ACC112 (cell line): ENCODE results near the gene SEMA4D.
"Not testable (repeated sequence)": the region's sequence is repeated elsewhere in the genome, so short reads cannot be mapped to it uniquely, and the experiment has no call there.

ENCODE experiments used
- H2AFZ ChIP-seq: fragments of 200-600 bp; sonication (generic); one replicate; pipeline ENCODE4 v1.6.0; 2017; ENCODE audit warnings: antibody characterized with exemption, low read length; ENCODE audit not compliant: unreplicated experiment
- H3K27ac ChIP-seq: fragments of 200-600 bp; sonication (generic); 2 replicates; pipeline ENCODE4 v1.5.1; 2014; ENCODE audit warnings: low read depth, mild to moderate bottlenecking, antibody characterized with exemption, low read length, moderate library complexity
- H3K27me3 ChIP-seq: fragments of 200-600 bp; sonication (generic); 2 replicates; pipeline ENCODE4 v1.6.1; 2014; ENCODE audit warnings: mild to moderate bottlenecking, antibody characterized with exemption, low read length, moderate library complexity, mixed read lengths; ENCODE audit not compliant: insufficient read depth
- H3K36me3 ChIP-seq: fragments of 200-600 bp; sonication (generic); 2 replicates; pipeline ENCODE4 v1.6.1; 2016; ENCODE audit warnings: mild to moderate bottlenecking, antibody characterized with exemption, low read length, moderate library complexity, mixed read lengths; ENCODE audit not compliant: insufficient read depth
- H3K4me1 ChIP-seq: fragments of 200-600 bp; sonication (generic); one replicate; pipeline ENCODE4 v1.6.1; 2016; ENCODE audit warnings: low read length, mixed read lengths; ENCODE audit not compliant: insufficient read depth, unreplicated experiment, control insufficient read depth
- H3K4me3 ChIP-seq: fragments of 200-600 bp; sonication (generic); 2 replicates; pipeline ENCODE4 v1.5.1; 2014; ENCODE audit warnings: mild to moderate bottlenecking, low read depth, low read length
- H3K79me2 ChIP-seq: fragments of 200-600 bp; sonication (generic); one replicate; pipeline ENCODE4 v1.6.0; 2016; ENCODE audit warnings: low read length; ENCODE audit not compliant: control insufficient read depth, unreplicated experiment, insufficient read depth

Gene SEMA4D

GRCh38 chr9:89474939-89475338 is 23.0 kb downstream of the SEMA4D start:
- H3K27ac ChIP-seq, result no peak overlapping the region
- no peak overlapping the region for H3K4me3 ChIP-seq
- peaks cover 33% of the 10 kb centered on the region for H3K27me3 ChIP-seq
- no peaks in the 10 kb centered on the region for H3K36me3 ChIP-seq
- H2AFZ ChIP-seq, result no peak overlapping the region
- no peaks in the 10 kb centered on the region for H3K4me1 ChIP-seq
- no peaks in the 10 kb centered on the region for H3K79me2 ChIP-seq

- Histone ChIP-seq H3K36me3 (no peaks in the 10 kb centered on the region), H3K27me3 (peaks cover 41% of the 10 kb centered on the region), H3K4me3 (no peak overlapping the region), H3K79me2 (no peaks in the 10 kb centered on the region), H2AFZ (no peak overlapping the region), H3K27ac (no peak overlapping the region), H3K4me1 (no peaks in the 10 kb centered on the region)
Measured at GRCh38 chr9:89473762-89474469, 24.0 kb downstream of the SEMA4D start.

DNA sequence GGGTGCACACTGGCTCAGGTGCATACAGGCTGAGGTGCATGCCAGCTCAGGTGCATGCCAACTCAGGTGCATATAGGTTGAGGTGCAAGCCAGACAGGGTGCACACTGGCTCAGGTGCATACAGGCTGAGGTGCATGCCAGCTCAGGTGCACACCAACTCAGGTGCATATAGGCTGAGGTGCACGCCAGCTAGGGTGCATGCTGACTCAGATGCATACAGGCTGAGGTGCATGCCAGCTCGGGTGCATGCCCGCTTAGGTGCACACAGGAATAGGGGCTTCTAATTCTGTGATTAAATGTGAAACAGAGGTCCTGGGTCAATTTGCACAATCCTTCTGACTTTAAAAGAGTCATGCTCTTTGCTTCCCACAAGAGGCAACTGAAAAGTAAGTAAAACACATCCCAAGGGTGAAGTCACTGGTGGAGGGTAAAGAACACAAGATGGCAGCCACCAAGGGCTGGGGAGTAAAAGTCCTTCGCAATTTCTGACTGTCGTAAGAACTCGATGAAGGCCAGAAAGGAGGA is 26.1 kb downstream of the SEMA4D start:
- H3K79me2 ChIP-seq, H2AFZ ChIP-seq, H3K4me3 ChIP-seq, H3K27ac ChIP-seq, H3K36me3 ChIP-seq, H3K4me1 ChIP-seq: not testable (repeated sequence)
- H3K27me3 ChIP-seq, result peaks cover 54% of the 10 kb centered on the region

DNA sequence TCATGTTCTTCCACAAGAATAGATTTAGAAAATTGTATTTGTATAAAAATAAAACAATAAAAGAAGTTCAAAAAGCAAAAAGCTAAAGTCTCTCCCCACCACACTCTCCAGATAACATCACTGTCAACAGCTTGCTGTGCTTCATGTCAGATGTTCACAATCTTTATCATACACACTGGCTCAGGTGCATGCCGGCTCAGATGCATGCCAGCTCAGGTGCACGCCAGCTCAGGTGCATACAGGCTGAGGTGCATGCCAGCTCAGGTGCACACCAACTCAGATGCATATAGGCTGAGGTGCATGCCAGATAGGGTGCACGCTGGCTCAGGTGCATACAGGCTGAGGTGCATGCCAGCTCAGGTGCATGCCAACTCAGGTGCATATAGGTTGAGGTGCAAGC is 26.5 kb downstream of the SEMA4D start:
- Histone ChIP-seq H3K36me3 (no peaks in the 10 kb centered on the region), H3K4me3 (no peak overlapping the region), H2AFZ (no peak overlapping the region), H3K4me1 (no peaks in the 10 kb centered on the region), H3K79me2 (no peaks in the 10 kb centered on the region), H3K27ac (no peak overlapping the region), H3K27me3 (peaks cover 54% of the 10 kb centered on the region)

DNA sequence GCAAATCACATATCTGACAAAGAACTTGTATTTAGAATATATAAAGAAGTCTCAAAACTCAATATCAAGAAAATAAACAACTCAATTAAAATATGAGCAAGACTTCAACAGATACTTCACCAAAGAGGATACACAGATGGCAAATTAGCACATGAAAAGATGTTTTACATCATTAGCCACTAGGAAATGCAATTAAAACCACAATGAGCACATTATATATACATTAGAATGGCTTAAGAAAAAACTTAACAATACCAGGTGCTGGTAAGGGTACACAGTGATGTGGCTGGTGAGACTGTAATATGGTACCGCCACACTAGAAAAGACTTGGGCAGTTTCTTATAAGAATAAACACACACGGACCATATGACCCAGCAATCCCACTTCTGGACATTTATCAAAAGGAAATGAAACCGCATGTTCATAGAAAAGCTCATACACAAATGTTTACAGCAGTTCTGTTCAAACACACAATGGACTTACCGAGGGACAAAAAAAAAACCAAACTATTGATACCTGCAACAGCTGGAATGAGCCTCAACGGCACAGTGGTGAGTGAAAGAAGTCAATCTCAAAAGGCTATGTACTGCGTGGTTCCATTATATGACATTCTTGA is 27.6 kb downstream of the SEMA4D start:
- Histone ChIP-seq H3K4me3 (no peak overlapping the region), H3K36me3 (no peaks in the 10 kb centered on the region), H3K27me3 (peaks cover 50% of the 10 kb centered on the region), H3K27ac (no peak overlapping the region), H3K79me2 (no peaks in the 10 kb centered on the region), H3K4me1 (no peaks in the 10 kb centered on the region), H2AFZ (no peak overlapping the region)

- Histone ChIP-seq H2AFZ (no peak overlapping the region), H3K27me3 (peaks cover 51% of the 10 kb centered on the region), H3K27ac (no peak overlapping the region), H3K4me1 (no peaks in the 10 kb centered on the region), H3K4me3 (no peak overlapping the region), H3K79me2 (no peaks in the 10 kb centered on the region), H3K36me3 (no peaks in the 10 kb centered on the region)
Measured at GRCh38 chr9:89469003-89469402, 28.9 kb downstream of the SEMA4D start.

DNA sequence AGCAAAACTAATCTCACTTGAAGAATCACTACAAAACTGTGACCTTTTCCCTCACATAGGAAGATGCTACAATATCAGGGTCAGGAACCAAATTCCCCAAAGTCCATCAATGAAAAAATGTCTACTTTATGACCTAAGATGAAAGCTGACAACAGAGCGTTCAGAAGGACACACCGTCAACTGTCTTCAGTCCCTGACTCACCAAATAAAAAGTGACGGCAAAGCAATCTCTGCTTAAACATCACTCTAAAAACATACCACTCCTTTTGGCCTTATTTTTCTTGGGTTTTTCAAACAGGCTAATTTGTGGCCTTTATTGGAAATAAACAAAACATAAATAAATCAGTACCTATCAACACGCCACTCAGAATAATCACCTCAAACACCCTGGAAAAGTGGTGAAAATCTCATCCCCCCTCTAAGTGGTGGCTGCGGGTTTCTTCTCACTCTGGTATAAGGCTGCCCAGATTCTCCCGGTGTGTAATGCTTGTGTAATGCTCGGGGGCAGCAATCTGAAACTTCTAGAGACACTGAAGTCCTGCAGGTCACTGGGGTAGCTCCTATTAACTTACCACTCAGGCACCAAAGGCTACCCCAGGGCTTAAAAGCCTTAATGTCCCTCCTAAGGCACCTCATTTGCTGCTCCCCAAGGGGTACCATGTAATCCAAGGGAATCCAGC is 29.5 kb downstream of the SEMA4D start:
- H3K4me3 ChIP-seq, result no peak overlapping the region
- H2AFZ ChIP-seq, result no peak overlapping the region
- H3K36me3 ChIP-seq, result no peaks in the 10 kb centered on the region
- no peak overlapping the region for H3K27ac ChIP-seq
- H3K79me2 ChIP-seq, result no peaks in the 10 kb centered on the region
- no peaks in the 10 kb centered on the region for H3K4me1 ChIP-seq
- H3K27me3 ChIP-seq, result peaks cover 49% of the 10 kb centered on the region

- H3K4me3 ChIP-seq, result no peak overlapping the region
- H3K4me1 ChIP-seq, result no peaks in the 10 kb centered on the region
- no peaks in the 10 kb centered on the region for H3K79me2 ChIP-seq
- H2AFZ ChIP-seq, result no peak overlapping the region
- no peaks in the 10 kb centered on the region for H3K36me3 ChIP-seq
- H3K27me3 ChIP-seq, result peaks cover 54% of the 10 kb centered on the region
- H3K27ac ChIP-seq, result no peak overlapping the region
Measured at GRCh38 chr9:89467278-89467625, 30.7 kb downstream of the SEMA4D start.

- Histone ChIP-seq H3K4me3 (no peak overlapping the region), H3K27ac (no peak overlapping the region), H3K4me1 (no peaks in the 10 kb centered on the region), H3K36me3 (no peaks in the 10 kb centered on the region), H3K79me2 (no peaks in the 10 kb centered on the region), H2AFZ (no peak overlapping the region), H3K27me3 (peaks cover 54% of the 10 kb centered on the region)
Measured at GRCh38 chr9:89466451-89467277, 31.2 kb downstream of the SEMA4D start.

DNA sequence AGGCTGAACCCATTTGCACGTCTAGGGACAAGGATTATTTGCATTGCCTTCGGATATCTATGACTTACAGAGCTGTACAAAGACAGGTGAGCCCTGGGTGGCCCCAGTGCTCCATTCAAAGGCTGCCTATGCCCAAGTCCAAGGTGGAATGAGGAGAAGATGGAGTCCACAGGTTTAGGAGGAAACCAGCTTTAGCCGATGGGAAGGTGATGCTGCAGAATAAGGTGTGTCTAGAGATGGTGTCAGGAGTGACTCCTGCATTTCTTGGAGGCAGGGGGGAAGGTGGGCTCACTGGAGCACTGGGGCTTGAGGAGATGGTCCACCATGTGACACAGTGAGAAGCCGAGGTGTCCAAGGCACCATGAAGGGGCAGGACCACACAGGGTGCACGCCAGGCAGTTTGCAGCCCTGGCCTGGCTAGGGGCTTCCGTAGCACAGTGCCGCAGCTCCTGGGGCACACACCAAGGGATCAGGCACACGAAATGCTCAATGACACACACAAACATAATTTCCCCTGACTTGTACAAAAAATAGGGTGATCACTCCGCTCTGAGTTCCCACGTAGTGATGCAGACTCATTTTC is 32.1 kb downstream of the SEMA4D start:
- no peaks in the 10 kb centered on the region for H3K36me3 ChIP-seq
- peaks cover 51% of the 10 kb centered on the region for H3K27me3 ChIP-seq
- H2AFZ ChIP-seq, result no peak overlapping the region
- peaks cover 5% of the 10 kb centered on the region for H3K4me1 ChIP-seq
- no peak overlapping the region for H3K4me3 ChIP-seq
- H3K79me2 ChIP-seq, result no peaks in the 10 kb centered on the region
- H3K27ac ChIP-seq, result no peak overlapping the region
